HG03378 (cell line): Measurements from ENCODE around the gene PPFIA4.

Experiments used
- ATAC-seq: cut with Tn5 transposase; IDR thresholded peaks from one replicate; pipeline ENCODE4 v1.9.1; 2021; ENCODE audit warnings: mild to moderate bottlenecking, moderate library complexity; ENCODE audit not compliant: unreplicated experiment

The PPFIA4 gene

DNA sequence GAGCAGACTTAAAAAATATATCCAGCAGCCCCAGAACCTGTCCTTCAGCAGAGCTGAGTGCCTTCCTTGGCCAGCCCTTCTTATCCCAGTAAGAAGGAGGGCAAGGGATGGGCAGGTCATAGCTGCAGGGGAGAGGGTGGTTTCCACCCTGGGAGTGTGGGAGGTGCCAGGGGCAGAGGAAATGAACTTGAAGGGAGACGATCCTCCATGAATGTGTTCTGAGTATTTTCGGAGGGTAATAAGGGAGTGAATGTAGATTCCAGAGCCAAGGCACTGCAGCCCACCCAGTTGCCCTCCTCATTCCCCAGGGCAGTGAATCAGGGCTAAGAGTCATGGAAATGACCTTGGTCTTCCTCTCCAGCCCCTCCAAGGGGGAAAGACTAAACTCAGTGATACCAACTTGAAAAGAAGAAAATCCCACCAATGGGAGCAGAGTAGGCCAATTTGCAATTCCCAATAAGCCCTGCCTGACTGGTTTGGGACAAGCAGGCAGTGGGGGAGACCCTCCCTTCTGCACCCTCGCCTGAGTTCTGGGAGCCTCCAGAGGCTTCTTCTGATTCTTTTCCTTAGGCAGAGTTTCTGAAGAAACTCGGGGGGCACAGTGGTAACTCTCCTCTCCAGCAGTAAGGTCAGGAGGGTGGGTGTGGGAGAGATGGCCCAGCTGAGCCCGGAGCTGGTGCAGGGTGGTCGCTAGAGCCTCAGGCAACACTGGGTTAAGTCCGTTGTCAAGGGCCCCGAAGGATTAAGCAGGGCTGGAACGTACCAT lies 55.4 kb downstream of the PPFIA4 start:
- no peak for ATAC-seq

DNA sequence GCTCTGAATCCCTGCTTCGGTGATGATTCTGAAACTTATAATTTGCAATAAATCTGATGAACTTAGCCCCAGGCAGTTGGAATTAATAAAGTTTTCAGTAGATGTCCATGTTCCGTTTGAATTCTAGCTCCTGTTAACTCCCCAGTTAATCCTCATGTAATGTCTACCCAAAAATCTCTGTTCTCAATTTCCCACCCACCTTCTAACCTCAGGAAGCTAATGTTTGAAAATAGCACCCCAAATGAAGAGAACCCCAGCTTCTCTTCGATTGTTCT lies 55.9 kb downstream of the PPFIA4 start:
- ATAC-seq, result no peak

GRCh38 chr1:203082571-203083462 lies 56.5 kb downstream of the PPFIA4 start:
- ATAC-seq, result no peak

DNA sequence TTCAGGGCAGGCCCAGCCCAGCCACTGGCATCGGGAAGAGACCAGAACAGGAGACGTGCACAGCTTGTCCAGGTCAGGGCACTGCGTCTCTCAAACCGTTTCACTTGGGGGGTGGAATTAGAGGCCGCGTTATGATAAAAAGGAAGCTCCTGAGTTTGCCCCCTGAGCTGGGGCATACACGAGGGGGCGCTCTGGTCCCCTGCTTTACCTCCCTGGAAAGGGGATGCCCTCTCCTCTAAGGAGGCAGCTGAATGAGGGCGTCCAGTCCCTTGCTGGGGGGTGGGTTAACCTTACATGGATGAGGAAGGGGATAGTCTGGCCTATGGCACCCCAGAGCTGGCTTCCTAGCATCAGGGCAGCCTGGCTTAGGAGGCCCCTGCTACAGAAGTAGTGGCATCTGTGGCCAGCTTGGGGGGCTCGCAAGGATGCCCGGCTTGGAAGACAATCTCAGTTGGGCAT lies 57.2 kb downstream of the PPFIA4 start:
- ATAC-seq, result no peak

GRCh38 chr1:203084588-203085527 lies 58.6 kb downstream of the PPFIA4 start:
- ATAC-seq, result no peak

DNA sequence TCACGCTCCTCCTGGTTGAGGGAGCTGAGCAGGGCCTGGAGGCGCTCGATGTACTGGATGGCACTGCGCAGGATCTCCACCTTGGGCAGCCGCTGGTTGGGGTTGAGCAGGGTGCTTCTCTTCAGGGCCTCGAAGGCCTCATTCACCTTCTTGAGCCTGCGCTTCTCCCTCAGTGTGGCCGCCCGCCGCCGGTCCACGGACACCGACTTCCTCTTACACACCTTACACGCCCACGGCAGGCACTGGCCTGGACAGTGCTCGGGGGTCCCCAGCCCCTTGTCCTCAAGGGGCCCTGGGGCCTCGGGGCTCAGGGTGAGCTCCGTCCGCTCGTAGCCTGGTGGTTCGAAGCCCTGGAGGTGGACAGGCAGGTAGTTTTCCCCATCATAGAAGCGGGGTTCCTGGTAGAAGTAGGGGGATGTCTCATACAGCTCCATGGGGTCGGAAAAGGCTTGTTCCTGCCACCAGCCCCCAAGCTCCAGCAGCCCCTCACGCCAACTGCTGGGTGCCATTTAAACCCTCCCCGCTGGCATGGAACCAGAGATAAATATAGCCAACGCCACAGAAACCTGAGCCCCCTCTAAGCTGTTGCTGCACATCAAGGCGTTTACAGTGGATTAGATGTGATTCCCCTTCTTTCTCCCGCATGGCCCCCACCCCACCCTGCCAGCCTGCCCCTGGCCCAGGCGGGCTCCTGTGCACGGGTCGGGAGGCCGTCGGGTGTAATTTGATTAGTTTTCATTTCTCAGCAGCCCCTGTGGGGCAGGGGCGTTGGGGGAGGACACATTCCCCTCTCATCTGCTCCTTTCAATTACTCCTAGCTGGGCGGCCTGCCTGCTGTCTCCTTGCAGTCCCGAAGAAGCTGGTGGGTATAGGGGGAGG lies 59.5 kb downstream of the PPFIA4 start, which contains the start of gene MYOG:
TSS of gene MYOG (minus strand) at position 485 of the 879 bp plus-strand sequence. CDS start at position 434, 51 bp downstream.
- ATAC-seq, result no peak

DNA sequence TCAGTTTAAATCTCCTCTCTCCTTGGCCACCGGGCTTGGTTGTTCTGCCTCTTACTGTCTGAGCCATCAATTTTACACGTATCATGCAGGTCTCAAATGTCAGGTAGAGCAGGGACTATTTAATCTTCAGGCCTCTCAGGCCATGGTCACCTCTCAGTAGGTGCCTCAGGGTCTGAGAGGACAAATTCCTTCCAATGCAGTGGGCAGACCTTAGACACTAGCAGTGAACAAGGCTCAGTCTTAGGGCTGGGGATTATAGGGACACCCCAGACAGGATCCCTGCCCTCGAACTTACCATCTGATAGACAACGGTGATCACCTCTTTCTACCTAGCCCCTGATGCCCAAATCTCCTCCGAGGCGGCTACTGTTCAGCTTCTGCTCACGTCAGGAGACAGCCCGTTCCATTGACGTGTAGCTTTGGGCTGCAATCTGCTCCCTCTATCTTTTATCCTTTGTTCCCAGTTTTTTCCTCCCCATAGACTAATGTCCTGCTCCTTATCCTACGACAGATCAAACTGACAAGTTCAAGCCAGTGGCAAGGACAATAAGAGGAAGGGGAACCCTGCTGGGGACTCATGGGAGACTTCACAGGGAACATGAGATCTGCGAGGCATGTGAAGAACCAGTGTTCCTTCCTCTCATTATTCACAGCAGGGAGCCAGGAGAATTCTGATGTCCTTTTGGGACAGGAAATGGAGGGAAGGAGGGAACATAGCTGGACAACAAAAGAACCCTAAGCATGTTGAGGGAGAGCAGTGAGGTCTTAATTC lies 60.9 kb downstream of the PPFIA4 start:
- ATAC-seq, result no peak

DNA sequence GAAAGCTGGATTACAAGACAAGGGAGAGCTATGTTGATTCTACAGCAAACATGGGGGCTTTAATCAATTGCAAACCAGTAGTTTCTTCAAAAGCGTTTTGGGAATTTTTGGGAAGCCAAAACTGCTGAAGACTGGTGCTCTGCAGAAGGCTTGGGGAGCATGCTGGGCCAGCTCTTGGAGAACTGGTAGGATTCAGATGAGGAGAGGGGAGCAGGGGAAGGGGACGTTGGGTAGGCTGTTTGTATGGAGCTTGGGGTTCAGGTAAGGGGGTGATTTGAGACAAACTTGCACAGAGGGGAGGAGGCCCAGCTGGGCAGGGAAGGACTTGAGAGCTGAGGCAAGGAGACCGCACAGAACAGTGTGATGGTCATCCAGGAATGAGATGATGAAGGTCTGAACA lies 62.1 kb downstream of the PPFIA4 start:
- no peak for ATAC-seq

GRCh38 chr1:203089001-203089650 lies 62.8 kb downstream of the PPFIA4 start:
- no peak for ATAC-seq

DNA sequence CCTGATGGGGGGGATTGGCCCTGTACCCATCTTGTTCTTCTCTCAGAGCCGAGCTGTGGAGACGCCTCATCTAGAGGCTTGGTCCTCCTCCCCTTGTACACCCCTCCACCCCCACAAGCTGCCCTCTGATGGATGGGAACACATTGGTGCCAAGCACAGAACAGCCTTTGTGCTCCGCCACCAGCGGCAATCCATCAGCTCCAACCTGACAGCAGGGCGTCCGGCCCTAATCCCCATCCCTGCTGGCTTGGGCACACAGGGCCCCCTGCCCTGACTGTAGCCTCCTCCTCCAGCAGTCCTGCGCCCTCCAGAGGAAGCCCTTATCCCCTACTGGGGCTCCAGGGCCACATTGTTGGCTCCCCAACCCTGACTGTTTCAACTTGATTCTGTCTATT lies 63.4 kb downstream of the PPFIA4 start:
- ATAC-seq, result no peak

DNA sequence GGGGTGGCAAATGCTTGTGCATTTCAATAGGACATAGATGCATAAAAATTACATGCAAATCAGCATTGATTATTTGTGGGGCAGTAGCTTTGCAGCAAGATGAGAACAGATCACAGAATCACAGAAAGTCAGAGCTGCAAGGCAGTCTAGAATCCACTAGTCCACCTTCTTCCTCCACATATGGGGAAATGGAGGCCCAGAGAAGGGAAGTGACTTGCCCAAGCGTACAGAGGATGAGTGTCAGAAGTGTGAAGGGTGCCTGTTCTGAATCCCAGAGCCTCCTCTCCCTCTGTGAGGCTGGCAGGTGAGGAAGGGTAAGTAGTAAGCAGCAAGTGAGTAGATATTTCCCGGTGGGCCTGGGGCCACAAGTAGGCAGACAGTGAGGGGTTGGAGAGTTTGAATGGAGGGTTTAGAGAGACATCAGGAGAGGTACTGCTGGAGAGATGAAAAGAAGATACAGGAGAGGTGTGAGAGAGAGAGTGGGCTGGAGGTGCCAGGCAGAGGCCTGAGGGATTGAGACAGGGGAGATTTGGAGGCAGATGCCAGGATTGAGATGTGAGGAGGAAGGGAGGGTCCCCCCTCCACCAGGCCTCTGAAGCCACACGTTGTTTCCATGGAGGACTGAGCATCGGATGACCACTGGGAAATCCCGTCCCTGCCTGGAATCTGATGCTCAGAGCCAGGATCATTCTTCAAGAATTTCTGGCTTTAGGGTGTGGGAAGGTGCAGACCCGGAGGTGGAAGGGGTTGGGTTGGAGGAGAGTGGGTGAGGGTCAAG lies 64.3 kb downstream of the PPFIA4 start:
- no peak for ATAC-seq

DNA sequence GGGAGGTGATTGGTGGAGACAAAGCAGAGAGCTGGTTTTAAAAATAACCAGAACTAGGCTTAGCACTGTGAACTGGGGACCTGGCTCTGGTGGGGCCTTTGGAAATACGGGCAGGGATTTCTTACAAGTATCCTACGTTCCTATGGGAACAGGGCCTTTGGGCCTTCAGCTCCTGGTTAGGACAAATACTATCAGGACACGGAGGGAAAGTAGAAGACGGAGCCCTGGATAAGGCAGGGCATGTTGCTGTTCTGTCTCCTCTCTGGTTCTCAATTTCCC lies 64.8 kb downstream of the PPFIA4 start:
- ATAC-seq, result no peak

- ATAC-seq, result no peak
Observed at GRCh38 chr1:203091761-203092330, 65.6 kb downstream of the PPFIA4 start.

DNA sequence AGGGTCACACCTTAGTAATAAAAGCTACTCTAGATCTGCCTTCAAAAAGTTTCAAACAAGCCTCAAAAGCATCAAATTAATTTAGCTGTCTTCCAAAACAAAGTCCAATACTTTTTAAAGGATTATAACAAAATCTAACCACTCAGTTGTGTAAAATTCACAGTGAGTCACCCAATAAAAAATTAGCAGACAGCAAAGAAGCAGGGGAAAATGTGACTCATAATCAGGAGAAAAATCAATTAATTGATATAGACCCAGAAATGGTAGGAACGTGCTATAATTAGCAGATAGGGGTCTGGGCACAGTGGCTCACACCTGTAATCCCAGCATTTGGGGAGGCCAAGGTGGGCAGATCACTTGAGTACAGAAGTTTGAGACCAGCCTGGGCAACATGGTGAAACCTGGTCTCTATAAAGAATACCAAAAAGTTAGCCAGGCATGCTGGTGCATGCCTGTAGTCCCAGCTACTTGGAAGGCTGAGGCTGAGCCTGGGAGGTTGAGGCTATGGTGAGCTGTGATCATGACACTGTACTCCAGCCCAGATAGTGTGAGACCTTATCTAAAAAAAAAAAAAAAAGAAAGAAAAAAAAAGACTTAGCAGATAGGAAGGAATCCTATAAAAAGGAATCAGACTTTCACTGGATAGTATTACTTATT lies 67.6 kb downstream of the PPFIA4 start:
- no peak for ATAC-seq

DNA sequence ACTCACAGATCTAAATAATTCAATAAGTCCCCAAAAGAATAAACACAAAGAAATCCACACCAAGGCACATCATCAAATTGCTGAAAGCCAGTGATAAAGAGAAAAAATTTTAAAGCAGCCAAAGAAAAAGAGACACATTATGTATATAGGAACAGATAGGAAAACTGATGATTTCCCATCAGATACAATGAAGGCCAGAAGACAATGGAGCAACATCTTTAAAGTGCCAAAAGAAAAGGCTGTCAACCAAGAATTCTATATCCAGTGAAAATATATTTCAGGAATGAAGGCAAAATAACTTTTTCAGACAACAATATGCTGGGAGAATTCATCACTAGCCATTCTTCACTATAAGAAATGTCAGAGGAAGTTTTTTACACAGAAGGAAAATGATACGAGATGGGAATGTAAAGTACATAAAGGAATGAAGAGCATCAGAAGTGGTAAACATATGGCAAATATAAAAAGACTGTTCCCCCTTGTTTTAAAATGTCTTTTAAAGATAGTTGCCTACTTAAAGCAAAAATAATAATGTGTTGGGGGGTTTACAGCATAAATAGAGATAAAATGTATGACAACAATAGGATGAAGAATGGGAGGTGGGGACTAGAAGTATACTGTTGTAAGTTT lies 68.9 kb downstream of the PPFIA4 start:
- no peak for ATAC-seq

GRCh38 chr1:203096566-203096965 lies 70.3 kb downstream of the PPFIA4 start:
- ATAC-seq, result no peak

DNA sequence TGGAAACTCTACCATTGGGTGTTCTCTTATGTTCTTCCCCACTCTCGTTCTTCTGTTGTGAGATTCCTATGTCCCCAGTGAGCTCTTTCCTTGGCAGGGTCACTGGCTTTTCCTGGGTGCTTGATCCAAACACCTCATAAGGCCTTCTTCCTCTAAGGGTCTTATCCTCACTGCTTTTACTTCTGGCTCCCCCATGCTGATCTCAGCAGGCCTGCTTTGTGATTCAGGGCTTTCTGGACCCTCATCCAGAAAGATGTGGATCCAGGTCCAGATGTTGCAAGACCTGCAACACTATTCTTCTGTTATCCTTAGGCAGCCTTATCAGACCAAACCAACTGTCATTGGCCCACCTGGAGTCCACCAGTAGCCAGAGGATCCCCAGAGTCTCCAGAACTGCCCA lies 70.7 kb downstream of the PPFIA4 start:
- no peak for ATAC-seq
